ENCODE data around the gene ZNF2.

ZNF2 gene

DNA sequence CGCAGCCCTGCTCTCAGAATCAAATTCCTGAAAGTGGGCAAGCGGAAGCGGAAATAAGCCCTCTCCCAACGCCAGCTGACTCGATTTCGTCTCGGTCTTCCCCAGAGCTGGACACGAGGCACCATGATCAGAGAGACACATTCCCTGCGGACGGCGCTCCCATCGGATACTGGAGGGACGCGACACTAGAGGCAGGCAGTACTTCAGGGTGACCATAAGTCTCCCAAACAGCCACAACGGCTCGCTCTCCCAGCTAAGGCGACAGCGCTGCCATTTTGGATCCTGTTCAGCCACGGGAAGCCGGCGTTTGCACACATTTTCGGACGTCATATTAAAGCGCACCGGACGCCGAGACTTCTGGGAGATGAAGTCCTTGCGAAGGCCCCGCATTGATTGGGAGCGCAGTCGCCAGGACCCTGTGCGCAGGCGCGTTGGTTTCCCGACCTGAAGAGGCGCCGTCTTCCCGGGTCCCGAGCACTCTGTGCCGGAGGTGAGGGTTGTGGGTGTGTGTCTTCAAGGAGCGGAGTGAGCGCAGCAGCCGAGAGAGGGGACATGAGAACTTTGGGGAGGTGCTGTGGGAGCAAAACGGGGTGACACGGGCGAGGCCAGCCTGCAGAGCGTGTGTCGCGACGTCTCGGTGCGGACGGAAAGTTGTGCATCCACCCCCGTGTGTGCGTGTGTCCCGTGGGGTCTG lies at the start of gene ZNF2:
TSS of gene ZNF2 (plus strand) at position 439 of the 694 bp plus-strand sequence. CDS start 10,418 bp downstream, outside the sequence.
- DNase-seq, result peak; percentile 97

DNA sequence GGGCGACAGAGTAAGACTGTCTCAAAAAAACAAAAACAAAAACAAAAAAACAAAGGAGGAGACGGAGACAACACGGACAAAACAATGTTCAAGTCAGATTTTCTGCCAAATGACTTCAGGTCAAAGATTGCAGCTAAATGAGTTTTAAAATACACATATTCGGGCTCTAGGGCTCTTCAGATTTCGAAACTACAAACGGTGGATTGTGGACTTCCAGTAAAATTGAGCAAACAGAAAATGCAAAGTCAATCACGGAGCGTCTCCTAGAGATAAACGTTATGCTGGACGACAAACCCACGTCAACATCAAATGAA lies 44.6 kb upstream of the ZNF2 start:
- DNase-seq, result no peak

DNA sequence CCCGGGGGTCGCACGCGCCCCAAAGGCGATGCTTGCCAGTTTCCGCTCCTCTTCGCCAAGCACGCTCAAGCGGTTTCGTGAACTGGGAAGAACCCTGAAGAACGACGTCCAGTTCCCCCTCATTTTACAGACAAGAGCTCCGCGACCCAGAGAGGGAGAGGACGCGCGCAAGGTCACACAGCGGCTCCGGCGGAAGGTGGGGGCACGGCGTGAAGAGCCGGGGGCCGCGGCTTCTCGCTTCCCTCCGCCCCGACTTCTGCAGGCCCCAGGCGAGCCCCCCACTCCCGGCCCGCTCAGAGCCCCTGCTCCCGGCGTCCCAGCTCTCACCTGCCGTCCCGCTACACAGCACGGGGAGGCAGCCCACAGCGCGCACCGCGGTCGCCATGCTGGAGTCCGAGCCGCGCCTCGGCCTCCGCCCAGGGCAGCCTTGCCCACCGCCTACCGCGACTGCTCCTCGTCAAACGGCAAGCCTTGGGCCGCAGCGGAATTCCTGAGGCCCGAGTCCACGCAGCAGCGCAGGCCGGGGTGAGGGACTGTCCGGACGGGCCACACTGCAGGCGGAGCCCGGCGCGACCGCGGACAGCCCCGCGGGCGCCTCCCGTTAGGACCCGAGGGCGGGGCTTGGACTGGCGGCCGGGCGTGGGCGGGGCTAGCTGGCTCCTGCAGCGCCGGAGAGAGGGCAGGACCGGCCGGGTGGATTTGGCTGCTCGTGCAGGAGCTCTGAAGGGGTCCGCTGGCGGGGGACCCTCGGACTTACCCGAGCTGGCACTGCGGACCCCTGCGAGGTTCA lies 44.0 kb upstream of the ZNF2 start, which contains the start of gene MRPS5:
TSS of gene MRPS5 (minus strand) at position 402 of the 790 bp plus-strand sequence. CDS start at position 385, 17 bp downstream.
- peak; percentile 78 for DNase-seq

DNA sequence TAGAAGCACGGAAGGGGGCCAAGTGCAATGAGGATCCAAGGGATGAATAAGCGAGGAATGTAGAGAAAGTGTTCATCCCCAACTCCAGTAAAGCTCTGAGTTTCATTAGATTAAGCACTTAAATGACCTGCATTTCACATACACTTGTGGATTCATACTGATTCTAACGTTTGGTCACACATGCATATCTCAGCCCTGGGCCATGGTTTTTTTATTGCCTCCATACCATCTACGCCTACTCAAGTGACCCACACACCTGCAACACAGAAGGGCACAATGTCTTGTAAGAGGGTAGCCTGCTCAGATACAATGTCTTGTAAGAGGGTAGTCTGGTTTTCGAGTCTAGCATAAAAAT lies 43.4 kb upstream of the ZNF2 start:
- peak; percentile 13 for DNase-seq

DNA sequence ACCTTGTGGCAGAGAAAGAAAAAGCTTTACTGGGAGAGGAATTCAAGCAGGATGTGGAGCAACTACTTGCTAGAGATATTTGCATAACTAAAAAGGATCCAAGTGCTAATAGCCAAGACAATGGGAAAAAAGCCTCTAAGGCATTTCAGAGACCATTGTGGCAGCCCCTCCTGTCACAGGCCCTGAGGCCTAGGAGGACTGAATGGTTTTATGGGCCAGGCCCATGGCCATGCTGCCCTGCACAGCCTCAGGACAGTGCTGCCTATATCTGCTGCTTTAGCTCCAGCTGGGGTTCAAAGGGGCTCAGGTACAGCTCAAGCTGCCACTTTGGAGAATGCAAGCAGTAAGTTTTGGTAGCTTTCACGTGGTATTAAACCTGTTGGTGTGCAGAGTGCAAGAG lies 26.9 kb upstream of the ZNF2 start:
- DNase-seq, result no peak

DNA sequence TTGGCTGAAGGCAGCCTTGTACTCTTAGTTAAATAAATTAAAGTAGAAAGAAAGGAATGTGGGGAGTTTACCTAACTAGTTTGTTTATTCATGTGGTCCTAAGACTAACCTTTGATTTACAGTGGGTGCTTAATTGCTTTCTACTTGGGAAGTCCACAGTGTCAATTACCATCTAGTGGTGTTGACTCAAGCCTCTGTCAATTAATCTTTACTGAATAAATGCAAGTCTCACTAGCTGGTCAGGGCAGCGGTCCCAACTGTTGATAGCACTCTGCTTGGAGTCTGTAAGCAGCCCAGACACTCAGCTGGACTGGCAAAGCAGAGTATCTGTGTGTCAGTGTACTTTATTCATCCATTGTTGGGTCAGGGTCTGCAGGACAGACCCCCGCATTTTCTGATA lies 21.8 kb upstream of the ZNF2 start:
- DNase-seq, result no peak

DNA sequence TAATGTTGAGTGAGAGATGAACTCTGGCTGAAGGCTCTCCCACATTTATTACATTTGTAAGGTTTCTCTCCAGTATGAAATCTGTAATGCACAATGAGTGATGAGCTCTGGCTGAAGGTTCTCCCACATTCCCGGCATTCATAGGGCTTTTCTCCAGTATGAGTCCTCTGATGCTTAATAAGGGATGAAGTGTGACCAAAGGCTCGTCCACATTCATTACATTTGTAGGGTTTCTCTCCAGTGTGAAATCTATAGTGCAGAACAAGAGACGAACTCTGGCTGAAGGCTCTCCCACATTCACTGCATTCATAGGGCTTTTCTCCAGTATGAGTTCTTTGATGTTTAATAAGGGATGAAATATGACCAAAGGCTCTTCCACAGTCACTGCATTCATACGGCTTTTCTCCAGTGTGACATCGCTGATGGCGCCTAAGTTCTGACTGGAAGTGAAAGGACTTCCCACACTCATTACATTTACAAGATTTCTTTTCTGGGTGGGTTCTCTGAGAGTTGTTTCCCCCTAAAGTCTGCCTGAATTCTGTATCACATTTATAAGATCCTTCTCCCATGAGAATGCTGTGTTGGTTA lies 16.1 kb upstream of the ZNF2 start:
- DNase-seq, result no peak

DNA sequence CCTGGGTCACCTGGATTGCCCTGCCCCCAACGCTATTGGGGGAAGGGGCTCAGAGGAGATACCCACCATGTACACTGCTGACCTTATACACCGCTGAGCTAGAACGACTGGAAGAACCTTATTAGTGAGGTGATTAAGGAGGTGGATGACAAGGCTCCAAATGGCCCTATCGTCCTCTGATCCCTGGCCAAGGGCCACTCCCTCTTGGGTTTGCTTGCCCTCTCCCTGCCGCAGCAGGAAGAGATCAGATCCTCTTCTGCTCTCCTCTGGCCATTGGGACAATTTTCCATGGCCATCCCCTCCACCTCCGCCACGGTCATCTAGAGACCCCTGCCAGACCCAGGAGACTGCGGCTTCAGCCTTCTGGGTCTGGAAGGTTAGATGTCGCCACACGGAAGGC lies 7.2 kb upstream of the ZNF2 start:
- DNase-seq, result peak; percentile 44

DNA sequence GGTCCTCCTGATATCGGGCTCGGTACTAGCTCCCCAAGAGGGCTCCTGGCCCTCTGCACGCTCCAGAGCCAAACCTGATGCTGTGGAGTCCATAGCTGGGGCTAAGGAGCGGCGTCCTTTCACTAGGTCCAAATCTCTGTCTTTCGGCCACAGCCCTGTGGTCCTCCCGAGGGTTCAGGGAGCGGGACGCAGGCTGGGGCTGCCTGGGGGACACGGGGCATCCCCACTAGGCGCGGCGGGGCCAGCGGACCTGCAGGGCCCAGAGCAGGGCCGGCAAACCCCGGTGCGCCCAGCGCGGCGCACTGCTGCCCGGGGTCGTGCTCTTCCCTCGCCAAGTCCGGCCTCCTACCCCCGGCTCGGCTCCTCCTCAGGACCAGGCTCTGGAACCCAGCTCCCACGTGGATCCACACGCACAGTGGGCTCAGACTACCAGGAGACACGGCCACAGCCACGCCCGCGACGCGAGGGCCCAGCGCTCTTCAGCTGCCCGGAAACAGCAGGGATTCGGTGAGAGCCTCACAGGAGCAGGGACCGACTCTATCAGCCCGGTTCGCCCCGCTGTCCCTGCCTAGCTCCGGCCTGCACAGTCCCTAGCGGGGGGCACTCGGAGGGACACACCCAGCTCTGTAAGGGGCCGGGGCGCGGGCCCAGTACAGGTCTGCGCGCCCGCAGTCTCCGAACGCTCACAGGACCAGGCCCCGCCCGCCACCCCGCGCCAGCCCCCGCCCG lies 6.6 kb upstream of the ZNF2 start:
- DNase-seq, result peak; percentile 78

DNA sequence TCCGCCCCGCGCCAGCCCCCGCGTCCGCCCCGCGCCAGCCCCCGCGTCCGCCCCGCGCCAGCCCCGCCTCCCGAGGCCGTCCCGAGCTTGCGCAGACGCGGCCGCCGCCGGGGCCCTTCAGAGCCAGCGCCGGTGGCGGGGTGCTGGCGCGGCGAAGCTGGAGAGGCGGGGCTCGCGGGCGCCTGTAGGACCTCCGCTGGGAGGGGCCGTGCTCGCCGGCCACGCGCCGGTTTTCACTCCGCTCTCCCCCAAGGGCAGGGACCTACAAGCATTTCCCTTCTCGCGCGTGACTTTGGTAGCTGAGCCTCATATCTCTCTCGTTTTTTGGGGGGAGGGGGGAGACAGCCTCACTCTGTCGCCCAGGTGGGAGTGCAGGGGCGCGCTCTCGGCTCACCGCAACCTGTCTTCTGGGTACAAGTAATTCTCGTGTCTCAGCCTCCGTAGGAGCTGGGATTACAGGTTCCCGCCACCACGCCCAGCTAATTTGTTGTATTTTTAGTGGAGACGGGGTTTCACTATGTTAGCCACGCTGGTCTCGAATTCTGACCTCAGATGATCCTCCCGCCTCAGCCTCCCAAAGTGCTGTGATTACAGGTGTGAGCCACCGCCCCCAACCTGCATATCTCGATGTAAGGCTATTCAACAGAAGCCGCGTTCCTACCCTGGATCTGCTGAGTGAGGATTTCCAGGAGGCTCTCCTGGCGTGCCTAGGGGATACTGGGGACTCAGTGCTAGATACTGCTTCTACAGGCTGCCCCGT lies 5.7 kb upstream of the ZNF2 start, which contains the start of gene ZNF514:
TSS of gene ZNF514 (minus strand) at position 159 of the 760 bp plus-strand sequence. CDS start 6,595 bp downstream, outside the sequence.
- DNase-seq, result peak; percentile 79

DNA sequence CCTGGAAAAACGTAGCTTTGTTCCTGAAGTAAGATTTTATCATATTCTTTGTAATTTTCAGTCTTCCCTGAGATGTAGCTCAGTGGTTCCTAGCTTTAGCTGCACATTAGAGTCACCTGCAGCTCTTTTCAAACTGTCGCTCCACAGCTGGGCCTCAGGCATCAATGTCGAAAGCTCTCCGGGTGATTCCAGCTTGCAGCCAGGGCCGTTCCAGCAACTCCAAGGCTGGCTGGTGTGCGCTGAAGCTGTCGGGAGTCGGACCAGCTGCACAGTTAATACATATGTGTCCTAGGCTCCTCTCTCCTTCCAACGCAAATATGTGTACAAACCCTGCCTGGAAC lies 609 bp upstream of the ZNF2 start:
- no peak for DNase-seq

DNA sequence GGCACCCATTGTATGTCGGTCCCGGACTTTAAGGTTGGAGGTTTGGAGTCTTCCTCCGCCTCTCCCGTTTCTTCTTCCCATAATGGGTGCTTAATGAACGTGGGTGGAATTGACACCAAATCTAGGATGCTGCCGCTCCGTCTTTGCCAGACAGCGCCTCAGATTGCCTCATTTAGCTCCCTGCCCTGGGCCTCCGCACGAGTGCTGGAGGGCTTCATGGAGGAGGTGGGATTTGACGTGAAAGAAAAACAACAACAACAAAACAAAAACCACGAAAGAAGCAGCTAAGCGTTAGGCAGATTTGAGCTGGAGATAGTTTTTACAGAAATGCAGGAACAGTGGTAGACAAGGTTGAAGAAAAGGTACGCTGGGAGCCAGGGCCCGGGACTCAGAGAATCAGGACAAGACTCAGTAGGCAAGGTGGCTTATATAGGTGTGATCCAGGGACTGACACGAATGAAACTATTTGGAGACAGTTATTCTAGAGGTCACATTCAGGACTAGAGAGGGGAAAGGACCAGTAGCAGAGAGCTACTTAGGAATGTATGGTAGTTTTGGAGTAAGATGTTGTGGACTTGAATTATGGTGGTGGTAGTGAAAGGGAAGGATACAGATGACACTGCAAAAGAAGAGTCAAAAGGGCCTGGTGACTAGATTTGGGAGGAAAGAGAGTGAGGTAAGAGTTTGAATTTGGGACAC lies 605 bp downstream of the ZNF2 start:
- DNase-seq, result no peak

DNA sequence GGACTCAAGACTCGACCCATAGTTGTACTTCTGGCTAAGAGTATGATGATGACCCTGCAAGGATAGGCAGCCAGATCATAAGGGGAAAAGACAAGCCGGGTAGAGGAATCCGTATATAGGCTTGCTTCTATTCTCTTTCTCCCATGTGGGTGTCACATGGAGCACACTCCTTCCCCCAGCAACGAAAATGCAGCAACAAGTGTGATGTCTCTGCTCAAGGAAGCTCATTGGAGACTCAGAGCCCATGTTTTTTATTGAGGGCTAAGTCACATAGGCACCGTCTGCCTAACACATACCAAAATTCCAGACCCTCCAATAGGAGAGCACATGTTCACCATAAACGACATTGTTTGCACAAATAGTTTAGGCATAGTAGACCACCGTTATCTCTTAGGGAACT lies 6.3 kb downstream of the ZNF2 start:
- no peak for DNase-seq

DNA sequence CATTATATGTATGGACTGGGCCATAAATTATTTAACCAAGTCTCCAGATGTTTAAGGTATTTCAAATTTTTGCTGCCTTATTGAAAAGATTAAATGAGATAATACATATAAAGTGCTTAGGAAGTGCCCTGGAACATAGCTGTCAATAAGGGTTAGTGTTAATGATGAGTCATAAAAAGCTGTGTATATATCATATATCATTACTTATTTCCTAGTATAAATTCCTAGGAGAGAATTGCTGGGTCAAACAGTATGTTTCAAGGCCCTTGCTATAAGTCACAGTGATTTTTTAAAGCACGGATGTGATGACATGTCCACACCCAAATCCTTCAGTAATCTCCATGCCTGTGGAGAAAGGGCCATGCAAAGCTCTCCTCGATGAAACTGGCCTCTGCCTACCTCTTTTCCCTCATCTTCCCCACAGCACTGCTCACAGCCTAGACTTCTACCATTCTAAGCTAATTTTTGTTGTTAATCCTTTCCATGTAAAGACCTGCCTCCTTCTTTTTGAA lies 8.5 kb downstream of the ZNF2 start:
- no peak for DNase-seq

DNA sequence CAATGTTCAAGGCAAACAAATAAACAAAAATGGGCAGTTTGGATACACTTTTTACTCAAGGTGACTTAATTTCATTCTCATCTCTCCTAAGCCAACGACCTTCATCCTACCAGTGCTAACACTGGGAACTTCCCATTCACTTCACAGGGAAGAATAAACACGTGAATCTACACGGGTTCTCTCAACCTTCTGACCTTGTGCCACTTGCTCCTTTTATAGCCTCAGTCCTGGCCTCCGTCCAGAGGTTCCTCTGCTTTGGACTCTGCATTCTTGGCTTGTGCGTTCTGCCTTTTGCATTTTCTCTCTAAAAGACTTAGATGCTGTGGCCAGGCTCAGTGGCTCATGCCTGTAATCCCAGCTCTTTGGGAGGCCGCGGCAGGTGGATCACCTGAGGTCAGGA lies 13.8 kb downstream of the ZNF2 start:
- no peak for DNase-seq

DNA sequence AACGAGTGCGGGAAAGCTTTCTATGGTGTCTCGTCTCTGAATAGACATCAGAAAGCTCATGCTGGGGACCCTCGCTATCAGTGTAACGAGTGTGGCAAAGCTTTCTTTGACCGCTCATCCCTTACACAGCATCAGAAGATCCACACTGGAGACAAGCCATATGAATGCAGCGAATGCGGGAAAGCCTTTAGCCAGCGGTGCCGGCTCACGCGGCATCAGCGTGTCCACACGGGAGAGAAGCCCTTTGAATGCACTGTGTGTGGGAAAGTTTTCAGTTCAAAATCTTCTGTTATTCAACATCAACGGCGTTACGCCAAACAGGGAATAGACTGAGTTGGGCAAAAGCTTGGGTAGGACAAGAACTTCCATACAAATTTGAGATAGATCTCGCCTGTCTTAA lies 16.2 kb downstream of the ZNF2 start:
- DNase-seq, result no peak

DNA sequence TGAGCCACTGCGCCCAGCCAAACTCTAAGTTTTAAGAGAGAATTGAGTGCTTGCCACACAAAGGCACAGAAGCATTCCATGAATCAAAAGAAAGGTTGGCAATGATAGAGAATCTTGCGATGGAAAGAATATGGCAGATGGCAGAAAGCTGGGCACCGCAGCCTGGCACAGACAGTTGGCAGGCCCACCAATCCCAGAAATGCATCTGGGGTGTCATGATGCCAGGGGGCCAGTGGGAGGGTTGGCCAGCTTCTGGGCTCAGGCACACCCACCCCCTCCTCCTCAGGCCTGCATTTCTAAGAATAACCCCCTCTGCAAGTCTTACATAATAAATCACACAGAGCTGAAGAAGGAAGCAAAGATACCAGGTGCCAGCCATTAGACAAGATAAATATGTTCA lies 19.6 kb downstream of the ZNF2 start:
- no peak for DNase-seq

DNA sequence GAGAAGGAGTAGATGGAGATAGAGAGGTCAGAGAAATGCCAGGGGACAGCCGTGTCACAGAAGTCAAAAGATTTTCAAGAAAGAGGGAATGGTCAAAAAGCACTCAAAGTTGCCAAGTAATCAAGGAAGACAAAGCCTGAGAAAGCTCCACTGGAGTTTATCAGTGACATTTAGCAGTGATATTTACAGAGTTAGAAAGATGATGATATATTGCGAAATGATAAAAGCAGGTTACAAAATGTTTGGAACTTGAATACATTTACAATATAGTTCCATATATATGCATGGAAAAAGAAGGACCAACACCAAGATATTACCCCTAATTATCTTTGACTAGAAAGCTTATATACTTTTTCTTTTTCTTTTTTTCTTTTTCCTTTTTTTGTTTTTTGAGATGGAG lies 20.4 kb downstream of the ZNF2 start:
- no peak for DNase-seq

DNA sequence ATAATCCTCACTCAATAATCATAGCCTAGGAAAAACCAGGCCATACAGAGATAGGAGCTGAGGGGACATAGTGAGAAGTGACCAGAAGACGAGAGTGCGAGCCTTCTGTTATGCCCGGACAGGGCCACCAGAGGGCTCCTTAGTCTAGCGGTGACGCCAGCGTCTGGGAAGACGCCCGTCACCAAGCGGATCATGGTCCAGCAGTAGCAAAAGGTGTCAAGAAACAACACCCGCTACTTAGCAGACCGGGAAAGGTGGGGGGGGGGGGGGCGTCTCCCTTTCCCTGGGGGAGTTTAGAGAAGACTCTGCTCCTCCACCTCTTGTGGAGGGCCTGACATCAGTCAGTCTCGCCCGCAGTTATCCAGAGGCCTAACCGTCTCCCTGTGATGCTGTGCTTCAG lies 27.3 kb downstream of the ZNF2 start:
- DNase-seq, result peak; percentile 12

DNA sequence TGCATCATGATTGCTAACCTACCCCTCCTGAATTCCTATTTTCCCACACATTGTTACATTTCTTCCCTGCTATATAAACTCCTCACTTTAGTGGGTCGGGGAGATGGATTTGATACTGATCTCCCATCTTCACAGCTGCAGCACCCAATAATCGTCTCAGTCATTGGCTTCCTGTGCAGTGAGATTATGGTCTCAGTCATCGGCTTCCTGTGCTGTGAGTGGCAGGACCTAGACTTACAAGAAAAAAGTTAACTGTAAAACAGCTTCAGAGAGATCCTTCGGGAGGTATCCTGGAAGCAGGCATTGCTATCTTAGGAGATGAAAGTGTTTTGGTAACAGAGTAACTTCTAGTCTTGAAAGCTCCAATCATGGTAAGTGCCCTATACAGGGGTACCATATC lies 38.3 kb downstream of the ZNF2 start:
- no peak for DNase-seq

DNA sequence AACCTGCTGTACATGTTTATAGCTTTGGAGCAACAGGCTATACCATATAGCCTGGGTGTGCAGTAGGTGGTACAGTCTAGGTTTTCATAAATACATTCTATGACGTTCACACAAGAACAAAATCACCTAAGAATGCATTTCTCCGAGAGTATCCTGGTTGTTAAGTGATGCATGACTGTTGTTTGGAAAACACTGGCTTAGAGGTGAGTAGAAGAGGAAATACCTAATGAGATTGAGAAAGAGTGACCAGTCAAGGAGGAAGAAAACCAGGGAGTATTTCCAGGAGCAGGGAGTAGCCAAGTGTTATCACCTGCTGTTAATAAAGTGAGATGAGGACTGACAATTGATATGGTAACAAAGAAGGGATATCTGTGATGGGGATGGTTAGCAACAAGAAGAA lies 38.8 kb downstream of the ZNF2 start:
- DNase-seq, result no peak

DNA sequence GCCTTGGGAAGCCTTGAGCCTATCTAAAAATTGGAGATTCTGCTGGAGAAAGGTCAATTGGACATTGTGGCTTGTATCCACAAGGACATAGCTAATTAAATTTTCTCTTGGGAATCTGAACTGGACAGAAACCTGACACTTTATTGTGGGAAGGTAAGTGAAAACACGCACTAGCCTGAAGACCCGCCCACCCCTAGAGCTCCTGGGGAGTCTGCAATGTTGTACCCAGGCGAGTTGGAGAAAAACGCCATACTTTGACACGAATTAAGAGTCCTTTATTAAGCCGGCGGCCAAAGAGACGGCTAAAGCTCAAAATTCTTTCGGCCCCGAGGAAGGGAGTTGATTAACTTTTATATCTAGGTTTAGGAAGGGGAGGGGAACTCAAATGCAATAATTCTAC lies 40.5 kb downstream of the ZNF2 start:
- DNase-seq, result peak; percentile 10

All from NCI-H146 (cell line).